Measurements from ENCODE around the gene KIAA1671.

KIAA1671 gene

DNA sequence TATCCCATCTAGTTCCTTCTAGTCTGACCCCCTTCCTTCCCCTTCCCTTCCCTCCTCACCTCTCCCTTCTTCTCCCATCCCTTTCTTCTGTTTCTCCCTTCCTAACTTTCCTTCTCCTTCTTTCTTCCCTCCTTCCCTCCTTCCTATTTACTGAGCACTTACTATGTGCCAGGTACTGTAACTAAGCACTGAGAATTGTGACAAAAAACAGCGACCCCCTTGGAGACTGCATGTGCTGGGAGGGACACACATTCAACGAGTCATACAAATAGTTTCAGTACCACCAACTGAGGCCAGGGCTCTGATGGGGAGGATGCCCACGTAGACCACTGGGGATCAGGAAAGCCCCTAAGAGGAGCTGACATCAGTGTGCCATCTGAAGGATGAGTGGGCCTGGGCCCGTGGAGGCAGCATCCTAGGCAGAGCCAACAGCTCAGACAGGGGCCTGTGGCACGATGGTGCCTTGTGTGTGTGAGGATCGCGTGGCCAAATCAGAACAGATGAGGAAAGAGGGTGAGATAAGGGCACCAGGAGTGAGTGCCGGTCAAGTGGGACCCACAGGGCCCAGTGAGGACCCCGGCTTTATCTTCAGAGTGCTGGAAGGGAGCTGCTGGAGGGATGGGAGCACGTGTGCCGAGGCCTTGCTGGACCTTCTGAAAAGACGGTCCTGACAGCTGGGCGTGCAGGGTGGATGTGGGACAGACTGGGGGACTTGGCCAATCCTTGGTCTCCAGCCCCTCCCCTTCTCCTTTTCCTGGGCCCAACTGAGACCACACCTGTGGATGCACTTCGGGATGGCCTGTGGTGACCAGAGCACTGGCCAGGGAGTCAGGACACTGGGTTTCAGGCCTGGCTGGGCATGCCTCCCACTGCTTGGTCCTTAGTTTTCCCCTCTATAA, 208.8 kb downstream of the KIAA1671 start:
- no peaks in the 10 kb centered on the region for H3K27me3 ChIP-seq (replicated peaks in 2 of 5; ENCODE audit: control insufficient read depth in 4 of 5, insufficient read depth in 5 of 5, low read length in 4 of 5)
- WGBS (ENCODE audit: insufficient coverage): 95% methylated on average over 13 of the region's 14 CpGs
- no peak for DNase-seq
- H3K4me3 ChIP-seq (ENCODE audit: control insufficient read depth in 1 of 7, extremely low read depth in 1 of 7, insufficient read depth in 4 of 7, low read depth in 2 of 7, low read length in 6 of 7): no peak overlapping the region
- no peaks in the 10 kb centered on the region for H3K9me3 ChIP-seq (ENCODE audit: control extremely low read depth in 1 of 5, control insufficient read depth in 4 of 5, insufficient read depth in 2 of 5, low read depth in 1 of 5, low read length in 4 of 5)
- ChIA-PET POLR2A (no interaction called here), CTCF (no interaction called here)
- no peaks in the 10 kb centered on the region for H3K36me3 ChIP-seq (ENCODE audit: control insufficient read depth in 4 of 4, insufficient read depth in 4 of 4, low read length in 3 of 4)
- H3K4me1 ChIP-seq (ENCODE audit: control extremely low read depth in 1 of 4, control insufficient read depth in 4 of 4, insufficient read depth in 4 of 4, low read length in 3 of 4): no peaks in the 10 kb centered on the region
- no peak overlapping the region for H3K27ac ChIP-seq (ENCODE audit: insufficient read depth in 1 of 2, low read depth in 1 of 2, low read length in 2 of 2, poor library complexity in 1 of 2, severe bottlenecking in 2 of 2)

DNA sequence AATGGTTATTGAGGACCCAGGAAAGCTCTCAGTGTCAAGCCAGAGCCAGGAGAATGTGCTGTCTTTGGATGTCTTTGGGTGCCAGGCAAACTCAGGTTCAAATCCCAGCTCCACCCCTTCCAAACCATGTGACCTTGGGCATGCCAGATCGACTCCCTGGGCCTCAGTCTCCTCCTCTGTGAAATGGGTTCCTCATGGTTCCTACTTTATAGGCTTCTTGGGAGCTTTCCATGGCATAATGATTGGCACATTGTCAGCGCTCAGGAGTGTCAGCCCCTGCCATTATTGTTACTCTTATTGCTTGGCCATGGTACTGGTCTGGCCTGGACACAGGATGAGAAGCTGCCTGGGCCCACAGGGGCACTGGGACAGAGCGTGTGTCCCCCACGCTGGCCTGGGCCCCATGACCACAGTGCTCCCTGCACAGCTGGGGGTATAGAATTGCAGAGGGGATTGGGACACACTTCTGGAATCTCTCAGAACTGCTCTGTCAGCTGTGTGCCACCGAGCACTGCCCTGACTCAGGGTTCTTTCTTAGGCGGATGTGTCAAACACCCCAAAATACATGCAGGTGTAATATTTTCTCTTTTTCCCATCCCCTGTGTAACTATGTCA, 209.5 kb downstream of the KIAA1671 start:
- Histone ChIP-seq H3K4me1 (ENCODE audit: control extremely low read depth in 1 of 4, control insufficient read depth in 4 of 4, insufficient read depth in 4 of 4, low read length in 3 of 4) (no peaks in the 10 kb centered on the region), H3K9me3 (ENCODE audit: control extremely low read depth in 1 of 5, control insufficient read depth in 4 of 5, insufficient read depth in 2 of 5, low read depth in 1 of 5, low read length in 4 of 5) (no peaks in the 10 kb centered on the region), H3K27me3 (replicated peaks in 2 of 5; ENCODE audit: control insufficient read depth in 4 of 5, insufficient read depth in 5 of 5, low read length in 4 of 5) (no peaks in the 10 kb centered on the region), H3K4me3 (ENCODE audit: control insufficient read depth in 1 of 7, extremely low read depth in 1 of 7, insufficient read depth in 4 of 7, low read depth in 2 of 7, low read length in 6 of 7) (no peak overlapping the region), H3K27ac (ENCODE audit: insufficient read depth in 1 of 2, low read depth in 1 of 2, low read length in 2 of 2, poor library complexity in 1 of 2, severe bottlenecking in 2 of 2) (no peak overlapping the region), H3K36me3 (ENCODE audit: control insufficient read depth in 4 of 4, insufficient read depth in 4 of 4, low read length in 3 of 4) (no peaks in the 10 kb centered on the region)
- CTCF ChIA-PET: no interaction called here
- 83% methylated on average over 3 of the region's 6 CpGs for WGBS (ENCODE audit: insufficient coverage)
- POLR2A ChIA-PET: no interaction called here
- DNase-seq: no peak

DNA sequence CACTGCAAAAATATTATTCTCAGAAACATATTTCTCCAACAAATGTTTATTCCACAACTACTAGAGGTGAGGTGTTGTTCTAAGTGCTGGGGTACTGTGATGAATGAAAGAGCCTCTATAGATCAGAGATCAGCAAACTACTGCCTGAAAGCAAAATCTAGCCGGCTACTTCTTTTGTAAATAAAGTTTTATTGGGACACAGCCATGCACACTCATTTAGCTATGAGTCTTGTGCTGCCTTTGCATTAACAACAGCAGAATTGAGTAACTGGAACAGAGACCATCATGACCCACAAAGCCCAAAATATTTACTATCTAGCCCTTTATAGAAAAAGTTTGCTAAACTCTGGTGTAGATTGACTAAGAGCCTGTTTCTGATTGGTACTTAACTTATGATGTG, 210.0 kb downstream of the KIAA1671 start:
- ChIA-PET CTCF (no interaction called here), POLR2A (no interaction called here)
- H3K9me3 ChIP-seq (ENCODE audit: control extremely low read depth in 1 of 5, control insufficient read depth in 4 of 5, insufficient read depth in 2 of 5, low read depth in 1 of 5, low read length in 4 of 5): no peaks in the 10 kb centered on the region
- no peak overlapping the region for H3K27ac ChIP-seq (ENCODE audit: insufficient read depth in 1 of 2, low read depth in 1 of 2, low read length in 2 of 2, poor library complexity in 1 of 2, severe bottlenecking in 2 of 2)
- no peak overlapping the region for H3K4me3 ChIP-seq (ENCODE audit: control insufficient read depth in 1 of 7, extremely low read depth in 1 of 7, insufficient read depth in 4 of 7, low read depth in 2 of 7, low read length in 6 of 7)
- WGBS (ENCODE audit: insufficient coverage): no CpG with 5 or more reads among the region's 1 CpG
- H3K27me3 ChIP-seq (replicated peaks in 2 of 5; ENCODE audit: control insufficient read depth in 4 of 5, insufficient read depth in 5 of 5, low read length in 4 of 5): no peaks in the 10 kb centered on the region
- no peaks in the 10 kb centered on the region for H3K4me1 ChIP-seq (ENCODE audit: control extremely low read depth in 1 of 4, control insufficient read depth in 4 of 4, insufficient read depth in 4 of 4, low read length in 3 of 4)
- no peak for DNase-seq
- no peaks in the 10 kb centered on the region for H3K36me3 ChIP-seq (ENCODE audit: control insufficient read depth in 4 of 4, insufficient read depth in 4 of 4, low read length in 3 of 4)

DNA sequence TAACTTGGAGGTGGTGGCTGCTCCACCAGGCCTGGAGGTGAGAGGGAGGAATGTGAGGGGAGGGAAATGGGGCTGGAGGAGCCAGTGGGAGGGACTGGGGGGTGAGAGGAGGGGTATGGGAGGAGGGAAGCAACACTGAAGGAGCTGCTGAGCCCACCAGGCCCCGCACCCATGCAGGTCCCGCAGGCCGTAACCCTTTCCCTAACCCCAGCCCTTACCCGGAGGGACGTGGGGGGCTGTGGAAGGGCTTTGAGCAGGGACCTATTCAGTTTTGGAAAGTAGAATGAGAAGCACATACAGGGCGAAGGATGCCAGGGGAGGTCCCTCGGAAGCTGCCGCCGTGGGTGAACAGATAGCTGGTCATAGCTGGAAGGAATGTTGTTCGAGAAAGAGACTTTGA, 213.3 kb downstream of the KIAA1671 start:
- 98% methylated on average over 10 of the region's 10 CpGs for WGBS (ENCODE audit: insufficient coverage)
- Histone ChIP-seq H3K9me3 (ENCODE audit: control extremely low read depth in 1 of 5, control insufficient read depth in 4 of 5, insufficient read depth in 2 of 5, low read depth in 1 of 5, low read length in 4 of 5) (no peaks in the 10 kb centered on the region), H3K27me3 (replicated peaks in 2 of 5; ENCODE audit: control insufficient read depth in 4 of 5, insufficient read depth in 5 of 5, low read length in 4 of 5) (no peaks in the 10 kb centered on the region), H3K36me3 (ENCODE audit: control insufficient read depth in 4 of 4, insufficient read depth in 4 of 4, low read length in 3 of 4) (no peaks in the 10 kb centered on the region), H3K27ac (ENCODE audit: insufficient read depth in 1 of 2, low read depth in 1 of 2, low read length in 2 of 2, poor library complexity in 1 of 2, severe bottlenecking in 2 of 2) (no peak overlapping the region), H3K4me1 (ENCODE audit: control extremely low read depth in 1 of 4, control insufficient read depth in 4 of 4, insufficient read depth in 4 of 4, low read length in 3 of 4) (no peaks in the 10 kb centered on the region), H3K4me3 (ENCODE audit: control insufficient read depth in 1 of 7, extremely low read depth in 1 of 7, insufficient read depth in 4 of 7, low read depth in 2 of 7, low read length in 6 of 7) (no peak overlapping the region)
- POLR2A ChIA-PET: no interaction called here
- CTCF ChIA-PET: no interaction called here
- no peak for DNase-seq

DNA sequence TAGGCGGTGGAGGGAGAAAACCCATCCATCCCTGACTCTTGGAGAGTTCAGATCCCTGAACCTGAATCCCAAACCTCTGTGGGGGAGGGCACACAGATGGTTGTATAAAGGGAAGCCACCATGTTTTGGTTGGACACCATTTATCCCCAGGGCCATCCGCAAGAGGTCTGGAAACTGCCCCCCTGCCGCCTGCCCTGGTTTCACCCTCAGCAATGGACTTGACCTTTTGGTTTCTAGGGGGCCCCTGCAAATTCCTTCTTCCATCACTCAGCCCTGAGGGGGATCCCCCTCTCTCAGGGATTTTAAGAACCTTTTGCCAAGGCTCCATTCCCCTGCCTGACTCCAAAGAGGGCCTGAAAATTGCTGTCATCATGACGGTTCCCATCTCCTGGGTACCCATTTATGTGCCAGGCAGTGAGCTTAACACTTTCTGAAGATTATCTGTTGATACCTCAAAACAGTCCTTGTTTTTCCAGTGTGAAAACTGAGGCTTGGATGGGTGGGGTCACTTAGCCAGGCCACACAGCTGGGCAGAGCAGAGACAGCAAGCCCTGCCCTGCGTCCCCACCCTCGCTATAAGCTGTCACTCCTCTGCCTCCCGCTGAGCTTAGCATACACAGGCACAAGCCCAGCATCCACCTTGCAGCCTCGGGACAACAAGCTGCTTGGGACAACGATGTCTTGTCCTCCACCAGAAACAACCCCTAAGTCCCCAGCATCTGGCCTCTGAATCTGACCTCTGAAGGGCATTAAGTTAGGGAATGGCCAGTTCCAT, 213.9 kb downstream of the KIAA1671 start:
- no peaks in the 10 kb centered on the region for H3K9me3 ChIP-seq (ENCODE audit: control extremely low read depth in 1 of 5, control insufficient read depth in 4 of 5, insufficient read depth in 2 of 5, low read depth in 1 of 5, low read length in 4 of 5)
- WGBS (ENCODE audit: insufficient coverage): 99% methylated on average over 7 of the region's 9 CpGs
- H3K27me3 ChIP-seq (replicated peaks in 2 of 5; ENCODE audit: control insufficient read depth in 4 of 5, insufficient read depth in 5 of 5, low read length in 4 of 5): no peaks in the 10 kb centered on the region
- H3K36me3 ChIP-seq (ENCODE audit: control insufficient read depth in 4 of 4, insufficient read depth in 4 of 4, low read length in 3 of 4): no peaks in the 10 kb centered on the region
- CTCF ChIA-PET: no interaction called here
- H3K4me3 ChIP-seq (ENCODE audit: control insufficient read depth in 1 of 7, extremely low read depth in 1 of 7, insufficient read depth in 4 of 7, low read depth in 2 of 7, low read length in 6 of 7): no peak overlapping the region
- no peaks in the 10 kb centered on the region for H3K4me1 ChIP-seq (ENCODE audit: control extremely low read depth in 1 of 4, control insufficient read depth in 4 of 4, insufficient read depth in 4 of 4, low read length in 3 of 4)
- DNase-seq: no peak
- POLR2A ChIA-PET: no interaction called here
- H3K27ac ChIP-seq (ENCODE audit: insufficient read depth in 1 of 2, low read depth in 1 of 2, low read length in 2 of 2, poor library complexity in 1 of 2, severe bottlenecking in 2 of 2): no peak overlapping the region

DNA sequence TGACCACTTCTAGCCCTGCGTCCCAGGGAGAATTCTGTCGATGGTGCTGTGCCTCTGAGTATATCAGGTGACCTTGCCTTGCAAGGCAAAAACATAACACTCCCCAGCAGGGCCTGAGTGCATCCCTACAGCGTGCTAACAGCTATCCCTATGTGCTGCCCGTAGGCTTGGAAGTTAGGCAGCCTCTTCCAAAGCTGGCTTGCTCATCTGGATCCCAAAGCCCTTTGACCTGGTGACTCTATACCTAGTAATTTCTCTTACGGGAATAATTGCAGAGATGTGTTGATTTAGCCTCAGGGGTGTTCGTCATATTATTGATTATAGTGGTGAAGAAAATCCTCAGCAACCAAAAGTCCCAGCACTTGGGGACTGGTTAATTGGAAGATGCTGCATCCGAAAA, 214.6 kb downstream of the KIAA1671 start:
- no peak overlapping the region for H3K4me3 ChIP-seq (ENCODE audit: control insufficient read depth in 1 of 7, extremely low read depth in 1 of 7, insufficient read depth in 4 of 7, low read depth in 2 of 7, low read length in 6 of 7)
- WGBS (ENCODE audit: insufficient coverage): 94% methylated on average over 7 of the region's 7 CpGs
- no peaks in the 10 kb centered on the region for H3K36me3 ChIP-seq (ENCODE audit: control insufficient read depth in 4 of 4, insufficient read depth in 4 of 4, low read length in 3 of 4)
- ChIA-PET CTCF (no interaction called here), POLR2A (no interaction called here)
- H3K27ac ChIP-seq (ENCODE audit: insufficient read depth in 1 of 2, low read depth in 1 of 2, low read length in 2 of 2, poor library complexity in 1 of 2, severe bottlenecking in 2 of 2): no peak overlapping the region
- no peaks in the 10 kb centered on the region for H3K4me1 ChIP-seq (ENCODE audit: control extremely low read depth in 1 of 4, control insufficient read depth in 4 of 4, insufficient read depth in 4 of 4, low read length in 3 of 4)
- H3K27me3 ChIP-seq (replicated peaks in 2 of 5; ENCODE audit: control insufficient read depth in 4 of 5, insufficient read depth in 5 of 5, low read length in 4 of 5): no peaks in the 10 kb centered on the region
- no peaks in the 10 kb centered on the region for H3K9me3 ChIP-seq (ENCODE audit: control extremely low read depth in 1 of 5, control insufficient read depth in 4 of 5, insufficient read depth in 2 of 5, low read depth in 1 of 5, low read length in 4 of 5)
- DNase-seq: no peak

Measured in common myeloid progenitor, CD34-positive (primary cell).